NCI-H146 (cell line): Measurements from ENCODE around the gene TACR3.
"Not testable (repeated sequence)": the region's sequence is repeated elsewhere in the genome, so short reads cannot be mapped to it uniquely, and the experiment has no call there.

ENCODE experiments used
- DNase-seq: peaks from one replicate; lab custom pipeline; 2025; lab: John Stamatoyannopoulos, UW

TACR3 gene

DNA sequence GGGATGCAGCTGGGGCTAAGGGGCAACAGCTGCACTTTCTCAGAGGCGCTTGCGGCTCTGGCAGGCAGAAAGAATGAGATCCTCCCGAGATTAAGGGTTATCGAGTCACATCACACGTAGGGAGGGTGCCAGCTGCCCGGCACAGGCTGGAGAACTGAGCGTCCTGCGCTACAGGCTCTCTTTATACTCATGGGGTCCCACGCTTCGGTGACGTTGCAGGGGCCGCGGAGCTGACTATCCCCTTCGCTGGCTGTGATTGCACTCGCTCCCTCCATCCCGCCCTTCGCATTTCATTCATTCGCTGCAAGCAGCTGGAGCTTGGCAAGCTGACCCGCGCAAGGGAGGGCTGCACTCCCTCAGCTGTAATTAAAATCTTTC is at the start of gene TACR3:
TACR3 (minus strand) TSS at position 156 of the 378 bp plus-strand sequence. CDS start 310 bp downstream, outside the sequence.
- no peak for DNase-seq

GRCh38 chr4:103757631-103758030 is 37.8 kb upstream of the TACR3 start:
- no peak for DNase-seq

- no peak for DNase-seq
Measured at GRCh38 chr4:103756741-103757140, 37.0 kb upstream of the TACR3 start.

GRCh38 chr4:103754844-103755243 is 35.1 kb upstream of the TACR3 start:
- DNase-seq: no peak

DNA sequence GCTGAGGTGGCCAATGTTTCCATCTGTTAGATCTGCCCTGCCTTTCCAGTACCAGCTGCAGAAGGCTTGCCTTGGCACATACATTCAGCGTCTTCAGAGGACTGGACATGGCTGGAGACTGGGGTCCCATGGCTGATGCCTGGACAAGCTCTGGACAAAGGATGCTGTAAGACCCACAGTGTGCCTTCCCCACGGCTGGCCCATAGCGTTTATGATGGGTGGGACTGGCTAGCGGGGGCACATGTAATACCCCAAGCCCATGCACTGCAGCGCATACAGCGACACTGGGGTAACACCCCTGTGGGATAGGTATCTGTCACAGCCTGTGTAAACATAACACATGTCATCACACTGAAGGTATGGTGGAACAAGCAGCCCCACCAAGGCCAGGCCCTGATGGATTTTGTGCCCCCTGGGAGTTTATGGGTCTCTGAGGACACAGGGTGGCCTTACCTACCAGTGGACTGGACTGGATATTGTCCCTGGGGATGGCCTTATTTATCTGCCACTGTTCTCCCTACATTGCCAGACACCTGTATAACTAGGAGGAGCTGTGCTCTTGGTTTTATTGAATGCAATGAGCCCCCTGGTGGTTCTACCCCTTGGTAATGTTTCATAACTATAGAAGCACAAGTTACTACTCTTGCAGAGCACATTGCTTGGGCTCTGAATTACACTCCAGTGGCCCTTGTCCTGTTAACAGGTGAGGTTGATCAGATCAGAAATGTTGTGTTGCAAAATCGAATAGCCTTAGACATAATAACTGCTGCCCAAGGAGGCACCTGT is 34.3 kb upstream of the TACR3 start:
- no peak for DNase-seq

DNA sequence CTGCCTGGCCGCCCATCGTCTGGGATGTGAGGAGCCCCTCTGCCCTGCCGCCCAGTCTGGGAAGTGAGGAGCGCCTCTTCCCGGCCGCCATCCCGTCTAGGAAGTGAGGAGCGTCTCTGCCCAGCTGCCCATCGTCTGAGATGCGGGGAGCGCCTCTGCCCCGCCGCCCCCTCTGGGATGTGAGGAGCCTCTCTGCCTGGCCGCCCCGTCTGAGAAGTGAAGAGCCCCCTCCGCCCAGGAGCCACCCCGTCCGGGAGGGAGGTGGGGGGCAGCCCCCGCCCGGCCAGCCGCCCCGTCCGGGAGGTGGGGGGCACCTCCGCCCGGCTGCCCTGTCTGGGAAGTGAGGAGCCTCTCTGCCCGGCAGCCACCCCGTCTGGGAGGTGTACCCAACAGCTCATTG is 3.4 kb upstream of the TACR3 start:
- DNase-seq: not testable (repeated sequence)

- DNase-seq: no peak
Measured at GRCh38 chr4:103721251-103721650, 1.5 kb upstream of the TACR3 start.

DNA sequence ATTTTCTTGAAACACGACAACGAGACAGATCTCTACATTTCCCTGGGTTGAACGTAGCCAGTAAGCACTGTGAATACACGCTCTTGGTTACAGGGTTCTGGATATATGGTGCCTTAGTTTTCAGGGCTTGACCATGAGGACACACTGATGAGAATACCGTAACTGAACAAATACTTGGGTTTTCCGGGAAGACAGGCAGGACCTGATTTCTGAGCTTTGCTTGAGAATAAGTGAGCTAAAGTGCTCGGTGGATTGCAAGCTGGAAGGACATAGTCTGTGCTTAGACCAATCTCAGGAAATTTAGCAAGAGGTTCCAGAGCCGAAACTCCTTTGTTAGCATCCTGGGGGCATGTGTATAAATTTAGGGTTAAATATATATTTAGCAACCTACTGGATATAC is 876 bp upstream of the TACR3 start:
- no peak for DNase-seq

DNA sequence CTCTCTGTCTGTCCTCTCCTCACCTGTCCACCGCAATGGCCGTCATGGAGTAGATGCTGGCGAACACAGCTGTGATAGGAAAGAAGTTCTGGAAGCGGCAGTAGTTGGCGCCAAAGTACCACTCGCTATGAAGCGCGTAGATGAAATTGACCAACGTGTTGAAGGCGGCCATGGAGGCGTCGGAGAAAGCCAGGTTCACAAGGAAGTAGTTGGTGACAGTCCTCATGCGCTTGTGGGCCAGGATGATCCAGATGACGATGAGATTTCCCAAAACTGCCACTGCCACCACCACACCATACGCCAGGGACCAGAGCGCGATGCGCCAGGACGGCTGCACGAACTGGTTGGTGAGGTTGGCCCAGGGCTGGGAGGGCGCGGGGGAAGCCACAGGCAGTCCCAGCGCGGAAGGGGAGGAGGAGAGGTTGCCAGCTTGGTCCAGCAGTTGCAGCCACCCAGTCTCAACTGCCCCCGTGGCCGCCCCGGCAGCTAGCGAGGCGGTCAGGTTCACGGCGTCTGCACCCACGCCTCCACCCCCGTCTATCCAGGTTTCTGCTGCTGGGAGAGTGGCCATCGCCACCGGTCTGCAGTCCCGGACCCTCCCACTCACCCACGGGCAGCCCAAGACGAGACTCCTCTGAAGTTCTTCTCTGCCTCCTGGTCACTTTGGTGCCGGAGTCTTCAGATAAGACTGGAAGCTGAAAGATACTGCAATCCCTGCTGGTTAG is 518 bp downstream of the TACR3 start:
- no peak for DNase-seq

DNA sequence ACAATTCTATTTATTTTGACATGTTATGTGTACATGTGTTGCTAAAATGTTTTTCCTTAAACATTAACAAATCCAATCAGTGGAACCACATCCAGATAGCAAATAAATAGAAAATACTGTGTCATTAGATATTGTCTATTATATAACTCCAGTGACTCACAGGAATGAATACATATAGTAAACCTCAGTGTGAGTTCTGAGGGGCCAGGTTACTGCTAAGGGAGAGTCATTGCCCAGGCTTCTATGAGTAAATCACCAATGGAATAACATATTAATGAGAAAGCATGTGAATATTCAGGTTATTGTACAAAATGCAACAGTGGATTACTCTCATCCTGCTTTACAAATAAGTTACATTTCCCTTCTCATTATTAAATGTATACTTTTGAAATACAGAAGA is 27.2 kb downstream of the TACR3 start:
- DNase-seq: no peak

GRCh38 chr4:103673983-103674382 is 45.8 kb downstream of the TACR3 start:
- no peak for DNase-seq

- DNase-seq: not testable (repeated sequence)
Measured at GRCh38 chr4:103666764-103667163, 53.0 kb downstream of the TACR3 start.

DNA sequence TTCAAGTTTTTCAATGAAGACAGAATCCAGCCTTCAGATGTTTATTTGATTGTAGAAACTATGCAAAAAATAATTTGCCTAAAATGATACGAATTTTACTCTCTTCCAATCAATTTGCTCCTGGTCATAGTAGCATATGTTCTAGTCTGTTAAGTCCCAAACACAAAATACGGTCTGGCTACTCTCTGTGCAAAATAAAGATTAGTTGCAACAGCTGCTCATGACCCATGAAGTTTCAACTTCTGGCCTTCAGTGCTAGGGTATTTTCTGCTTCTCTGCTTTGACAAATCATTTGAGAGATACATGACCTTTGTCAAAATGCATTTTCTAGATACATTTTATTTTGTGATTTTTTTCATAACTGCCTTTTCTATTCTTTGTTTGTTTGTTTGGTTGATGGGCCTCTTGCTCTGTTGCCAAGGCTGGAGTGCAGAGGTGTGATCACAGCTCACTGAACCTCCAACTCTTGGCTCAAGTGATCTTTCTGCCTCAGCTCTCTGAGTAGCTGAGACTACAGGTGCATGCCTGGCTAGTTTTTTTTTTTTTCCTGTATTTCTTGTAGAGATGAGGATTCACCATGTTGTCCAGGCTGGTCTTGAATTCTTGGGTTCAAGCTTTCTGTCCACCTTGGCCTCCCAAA is 55.2 kb downstream of the TACR3 start:
- DNase-seq: no peak

DNA sequence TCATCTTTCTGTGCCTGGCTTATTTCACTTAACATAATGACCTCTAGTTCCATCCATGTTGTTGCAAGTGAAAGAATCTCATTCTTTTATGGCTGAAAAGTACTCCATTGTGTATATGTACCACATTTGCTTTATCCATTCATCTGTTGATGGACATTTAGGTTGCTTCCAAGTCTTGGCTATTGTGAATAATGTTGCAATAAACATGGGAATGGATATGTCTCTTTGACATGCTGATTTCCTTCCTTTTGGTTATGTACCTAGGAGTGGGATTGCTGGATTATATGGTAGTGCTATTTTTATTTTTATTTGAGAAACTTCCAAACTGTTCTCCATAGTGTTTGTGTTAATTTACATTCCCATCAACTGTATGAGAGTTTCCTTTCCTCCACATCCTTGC is 71.2 kb downstream of the TACR3 start:
- DNase-seq: no peak

- no peak for DNase-seq
Measured at GRCh38 chr4:103645991-103646390, 73.8 kb downstream of the TACR3 start.

DNA sequence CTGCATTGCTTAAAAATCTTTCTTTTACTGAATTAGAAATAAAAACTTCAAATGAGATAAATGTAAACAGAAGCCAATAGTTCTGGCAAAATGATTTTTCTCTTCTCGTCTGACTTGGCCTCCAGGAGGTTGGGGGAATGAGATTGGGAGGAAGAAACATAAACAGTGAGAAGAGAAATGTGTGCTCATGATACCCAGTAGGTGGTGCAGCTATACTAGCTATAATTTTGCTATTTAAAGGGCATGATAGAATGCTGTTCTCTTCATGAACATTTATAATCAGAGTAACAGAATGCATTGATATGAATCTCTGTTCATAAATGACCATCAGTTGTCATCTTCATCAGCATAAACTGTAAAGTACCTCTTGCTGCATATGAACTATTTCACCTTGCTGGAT is 85.5 kb downstream of the TACR3 start:
- no peak for DNase-seq

DNA sequence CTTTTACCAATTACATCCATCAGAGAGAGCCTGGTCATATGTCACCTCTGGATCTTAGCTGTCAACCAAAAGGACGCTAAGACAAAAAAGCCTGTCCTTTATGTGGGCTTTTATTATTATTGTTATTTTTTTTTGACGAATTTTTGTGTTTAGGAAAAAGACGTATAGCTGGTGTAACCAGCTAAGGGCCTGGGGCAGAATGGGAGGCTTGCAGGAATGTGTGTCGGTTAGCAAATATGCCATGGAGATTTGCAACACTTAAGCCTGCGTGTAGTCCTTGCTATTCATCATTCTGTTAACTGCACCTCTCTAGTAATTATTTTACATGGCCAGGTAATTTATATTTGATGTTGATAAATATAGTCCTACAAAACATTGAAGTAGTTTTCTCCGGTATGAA is 93.5 kb downstream of the TACR3 start:
- DNase-seq: no peak

DNA sequence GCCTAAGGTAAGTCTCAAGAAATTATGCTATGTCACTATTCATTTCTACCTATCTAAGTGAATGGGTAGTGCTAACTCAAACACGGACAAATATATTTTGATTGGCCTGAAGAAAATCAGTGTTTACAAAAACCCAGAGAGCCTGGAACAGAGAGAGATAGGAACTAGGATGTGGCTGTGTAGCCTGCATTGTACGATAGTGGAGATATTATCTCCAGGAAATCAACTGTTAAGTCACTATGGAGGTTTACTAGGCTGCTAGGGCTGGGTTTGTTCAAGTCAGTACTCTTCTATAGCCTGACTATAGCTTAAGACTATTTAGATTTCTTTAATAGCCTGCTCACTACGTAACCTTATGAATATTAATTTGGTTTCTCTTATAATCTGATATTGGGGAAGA is 127.9 kb downstream of the TACR3 start:
- DNase-seq: no peak

DNA sequence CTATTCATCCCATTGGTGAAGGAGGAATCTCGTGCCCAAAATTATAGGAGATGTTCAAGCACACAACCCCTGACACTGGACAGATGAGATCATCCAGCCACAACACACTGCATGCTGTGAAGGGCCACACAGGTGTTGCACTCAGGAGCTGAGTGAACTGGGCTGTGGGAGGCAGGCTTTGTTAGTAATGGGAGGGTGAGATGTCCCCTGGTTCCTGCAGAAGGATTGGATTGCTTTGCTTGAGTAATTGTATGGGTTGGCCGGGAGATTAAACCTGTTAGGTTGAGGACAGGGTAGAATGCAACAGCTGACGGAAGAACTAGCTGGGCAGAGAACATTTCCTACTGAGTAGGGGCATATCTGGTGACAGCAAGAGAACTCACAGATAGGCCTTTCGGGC is 152.2 kb downstream of the TACR3 start:
- no peak for DNase-seq

DNA sequence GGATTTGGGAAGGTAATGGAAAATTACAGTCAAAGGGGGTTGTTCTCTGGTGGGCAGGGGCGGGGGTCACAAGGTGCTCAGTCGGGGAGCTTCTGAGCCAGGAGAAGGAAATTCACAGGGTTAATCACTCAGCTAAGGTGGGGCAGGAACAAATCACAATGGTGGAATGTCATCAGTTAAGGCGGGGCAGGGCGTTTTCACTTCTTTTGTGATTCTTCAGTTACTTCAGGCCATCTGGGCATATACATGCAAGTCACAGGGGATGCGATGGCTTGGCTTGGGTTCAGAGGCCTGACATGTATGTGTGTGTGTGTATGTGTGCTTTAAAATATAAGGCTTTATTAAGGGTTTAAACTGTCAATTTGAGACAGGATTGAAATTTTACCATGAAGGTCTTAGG is 160.6 kb downstream of the TACR3 start:
- DNase-seq: not testable (repeated sequence)
